Neuronal stem cell (in vitro differentiated cells): ENCODE results near the gene AARS1.
A peak's percentile ranks its signal among the peaks of the same experiment; 100 is the strongest.
"Not testable (repeated sequence)": the region's sequence is repeated elsewhere in the genome, so short reads cannot be mapped to it uniquely, and the experiment has no call there.

Experiments
- DNase-seq: peaks from one replicate; pipeline ENCODE4 v3.0.0-alpha.2; 2013; ENCODE audit warnings: low spot score
- H2AFZ ChIP-seq: one replicate; pipeline ENCODE4 v1.6.1; 2013; ENCODE audit warnings: mild to moderate bottlenecking, low read length, inconsistent platforms
- H2AK5ac ChIP-seq: 2 replicates; pipeline ENCODE4 v1.6.1; 2013; ENCODE audit warnings: low read depth, mild to moderate bottlenecking, inconsistent platforms, low read length, moderate library complexity, mixed read lengths
- H2BK120ac ChIP-seq: 2 replicates; pipeline ENCODE4 v1.6.1; 2013; ENCODE audit warnings: low read depth, mild to moderate bottlenecking, inconsistent platforms, low read length, moderate library complexity, mixed read lengths
- H2BK12ac ChIP-seq: one replicate; pipeline ENCODE4 v1.6.1; 2013; ENCODE audit warnings: low read length, inconsistent platforms
- H2BK15ac ChIP-seq: 2 replicates; pipeline ENCODE4 v1.6.1; 2013; ENCODE audit warnings: mild to moderate bottlenecking, low read length, inconsistent platforms, mixed read lengths
- H2BK5ac ChIP-seq: one replicate; pipeline ENCODE4 v1.6.1; 2013; ENCODE audit warnings: inconsistent platforms, mild to moderate bottlenecking, low read length, moderate library complexity
- H3K14ac ChIP-seq: one replicate; pipeline ENCODE4 v1.6.1; 2013; ENCODE audit warnings: low read length, inconsistent platforms
- H3K18ac ChIP-seq: 2 replicates; pipeline ENCODE4 v1.6.1; 2013; ENCODE audit warnings: low read length, inconsistent platforms
- H3K23ac ChIP-seq: 2 replicates; pipeline ENCODE4 v1.6.1; 2013; ENCODE audit warnings: low read depth, mild to moderate bottlenecking, mixed read lengths, low read length, inconsistent platforms; ENCODE audit not compliant: poor library complexity
- H3K27ac ChIP-seq: replicated peaks from 3 replicates; pipeline ENCODE4 v1.5.1; 2013; ENCODE audit warnings: low read length, inconsistent platforms
- H3K27me3 ChIP-seq, 3 experiments: 2 replicates each; pipeline ENCODE4 v1.6.1; 2013; ENCODE audit warnings: low read length in 3 of 3, mild to moderate bottlenecking in 2 of 3, inconsistent platforms in 1 of 3, low read depth in 1 of 3, mixed read lengths in 1 of 3, moderate library complexity in 1 of 3; ENCODE audit not compliant: control insufficient read depth in 3 of 3, insufficient read depth in 3 of 3
- H3K36me3 ChIP-seq, 2 donors: replicated peaks in 1 of 2; 2 replicates each; pipeline ENCODE4 v1.6.1; 2013; ENCODE audit warnings: low read length in 2 of 2; ENCODE audit not compliant: control insufficient read depth in 2 of 2, insufficient read depth in 2 of 2
- H3K4ac ChIP-seq: 2 replicates; pipeline ENCODE4 v1.6.1; 2013; ENCODE audit warnings: inconsistent platforms, mild to moderate bottlenecking, low read length, moderate library complexity
- H3K4me1 ChIP-seq, 2 donors: 1 replicate in 1 of 2; 2 replicates in 1 of 2; pipeline ENCODE4 v1.6.1; 2013; ENCODE audit warnings: low read length in 2 of 2, low read depth in 1 of 2; ENCODE audit not compliant: control insufficient read depth in 2 of 2, insufficient read depth in 1 of 2
- H3K4me2 ChIP-seq: one replicate; pipeline ENCODE4 v1.6.1; 2013; ENCODE audit warnings: mild to moderate bottlenecking, low read length, inconsistent platforms; ENCODE audit not compliant: insufficient read depth, poor library complexity, severe bottlenecking
- H3K4me3 ChIP-seq, 2 donors: 2 replicates each; pipeline ENCODE4 v1.5.1; 2013; ENCODE audit warnings: low read length in 2 of 2, mild to moderate bottlenecking in 2 of 2, inconsistent platforms in 1 of 2, moderate library complexity in 1 of 2
- H3K79me1 ChIP-seq: one replicate; pipeline ENCODE4 v1.6.1; 2013; ENCODE audit warnings: low read depth, mild to moderate bottlenecking, inconsistent platforms, low read length, moderate library complexity
- H3K9ac ChIP-seq: one replicate; pipeline ENCODE4 v1.6.1; 2013; ENCODE audit warnings: mild to moderate bottlenecking, low read depth, low read length, inconsistent platforms; ENCODE audit not compliant: poor library complexity
- H3K9me3 ChIP-seq, 2 donors: replicated peaks in 1 of 2; 2 replicates each; pipeline versions ENCODE3 to v1.6.1; 2013; ENCODE audit warnings: low read length in 2 of 2, mild to moderate bottlenecking in 2 of 2, inconsistent platforms in 1 of 2, low read depth in 1 of 2, mixed read lengths in 1 of 2, moderate library complexity in 1 of 2; ENCODE audit not compliant: control insufficient read depth in 2 of 2, insufficient read depth in 1 of 2
- H4K8ac ChIP-seq: one replicate; pipeline ENCODE4 v1.6.1; 2013; ENCODE audit warnings: low read depth, mild to moderate bottlenecking, inconsistent platforms, low read length, moderate library complexity
- H4K91ac ChIP-seq: one replicate; pipeline ENCODE4 v1.6.1; 2013; ENCODE audit warnings: low read length, low read depth, mild to moderate bottlenecking, inconsistent platforms; ENCODE audit not compliant: poor library complexity
- WGBS, 2 donors: extraction: QIAGEN DNeasy Blood & Tissue Kit; methylation state at CpG; one replicate each; pipeline ENCODE4 v1.1.7; 2013; ENCODE audit warnings: missing lambda C conversion rate in 2 of 2, mixed read lengths in 1 of 2; ENCODE audit not compliant: insufficient read length in 2 of 2, insufficient replicate concordance in 1 of 2; ENCODE audit errors: extremely low coverage in 2 of 2; 5-methylcytosine and 5-hydroxymethylcytosine counted together

The AARS1 gene

GRCh38 chr16:70298988-70299938 is 10.0 kb upstream of the AARS1 start, which contains the start of gene DDX19B:
TSS of gene DDX19B (plus strand) at chr16:70299186. CDS start at chr16:70299298, 112 bp downstream.
- no peak within 1 kb of the TSS for H2BK15ac ChIP-seq
- H4K91ac ChIP-seq = no peak within 1 kb of the TSS
- H2AK5ac ChIP-seq = no peak within 1 kb of the TSS
- H3K9ac ChIP-seq = peak within 1 kb of the TSS; percentile 98
- H3K27ac ChIP-seq = peak within 1 kb of the TSS; percentile 33
- peaks cover 0 to 20% of the 10 kb centered on the region in 2 donors for H3K36me3 ChIP-seq
- peak within 1 kb of the TSS; percentile 79 for H3K4me2 ChIP-seq
- H3K9me3 ChIP-seq = peaks cover 0 to 21% of the 10 kb centered on the region in 2 donors
- H4K8ac ChIP-seq = no peak within 1 kb of the TSS
- peaks cover 1 to 3% of the 10 kb centered on the region in 2 donors for H3K4me1 ChIP-seq
- DNase-seq = no peak
- no peak within 1 kb of the TSS for H3K4ac ChIP-seq
- H3K14ac ChIP-seq = peak within 1 kb of the TSS; percentile 23
- H3K4me3 ChIP-seq = peak within 1 kb of the TSS; percentile 96 to 98
- no peak within 1 kb of the TSS for H2BK120ac ChIP-seq
- no peak within 1 kb of the TSS for H2BK5ac ChIP-seq
- no peaks in the 10 kb centered on the region for H3K27me3 ChIP-seq
- WGBS, 2 donors = no CpG with 5 or more reads among the region's 37 CpGs
- H2AFZ ChIP-seq = peak within 1 kb of the TSS; percentile 96
- peaks cover 4% of the 10 kb centered on the region for H3K79me1 ChIP-seq
- no peak within 1 kb of the TSS for H2BK12ac ChIP-seq
- peak within 1 kb of the TSS; percentile 72 for H3K18ac ChIP-seq
- H3K23ac ChIP-seq = peak within 1 kb of the TSS; percentile 86

- no peak overlapping the region for H2AK5ac ChIP-seq
Observed at GRCh38 chr16:70295634-70296033, 6.3 kb upstream of the AARS1 start.

GRCh38 chr16:70294385-70295025 is 5.2 kb upstream of the AARS1 start:
- Histone ChIP-seq H2BK15ac (no peak overlapping the region), H3K27ac (no peak overlapping the region), H3K36me3 (no peaks in the 10 kb centered on the region), H2BK12ac (no peak overlapping the region), H2AK5ac (no peak overlapping the region), H3K9me3 (peaks cover 0 to 6% of the 10 kb centered on the region in 2 donors), H3K18ac (no peak overlapping the region), H3K4me2 (no peak overlapping the region), H2BK5ac (no peak overlapping the region), H3K23ac (no peak overlapping the region), H3K27me3 (no peaks in the 10 kb centered on the region), H3K4ac (no peak overlapping the region), H3K9ac (no peak overlapping the region), H2BK120ac (no peak overlapping the region), H3K4me3 (no peak overlapping the region), H4K91ac (no peak overlapping the region), H3K4me1 (peaks cover 0 to 3% of the 10 kb centered on the region in 2 donors), H2AFZ (no peak overlapping the region), H4K8ac (no peak overlapping the region), H3K79me1 (peaks cover 2% of the 10 kb centered on the region), H3K14ac (no peak overlapping the region)
- WGBS, 2 donors = no CpG with 5 or more reads among the region's 28 CpGs
- DNase-seq = no peak

More at GRCh38 chr16:70295634-70296033, 6.3 kb upstream of the AARS1 start:
- no peak overlapping the region for H2BK120ac ChIP-seq
- peaks cover 1 to 3% of the 10 kb centered on the region in 2 donors for H3K4me1 ChIP-seq
- H2BK15ac ChIP-seq = no peak overlapping the region
- no peak for DNase-seq
- no peak overlapping the region for H3K23ac ChIP-seq
- no peak overlapping the region for H3K27ac ChIP-seq
- H3K27me3 ChIP-seq = no peaks in the 10 kb centered on the region
- H4K91ac ChIP-seq = no peak overlapping the region
- H3K36me3 ChIP-seq = peaks cover 0 to under 1% of the 10 kb centered on the region in 2 donors
- peaks cover 0 to 10% of the 10 kb centered on the region in 2 donors for H3K9me3 ChIP-seq
- no peak overlapping the region for H2AFZ ChIP-seq
- H3K14ac ChIP-seq = no peak overlapping the region
- no peak overlapping the region for H3K18ac ChIP-seq
- no peak overlapping the region for H3K4ac ChIP-seq
- H3K4me2 ChIP-seq = no peak overlapping the region
- no peak overlapping the region for H3K9ac ChIP-seq
- H2BK5ac ChIP-seq = no peak overlapping the region
- H2BK12ac ChIP-seq = no peak overlapping the region
- no peak overlapping the region for H3K4me3 ChIP-seq
- peaks cover 2% of the 10 kb centered on the region for H3K79me1 ChIP-seq
- no peak overlapping the region for H4K8ac ChIP-seq

GRCh38 chr16:70292148-70292547 is 2.8 kb upstream of the AARS1 start:
- H3K27me3 ChIP-seq, H3K4ac ChIP-seq, H3K4me2 ChIP-seq, H3K23ac ChIP-seq, H3K4me3 ChIP-seq, H2BK15ac ChIP-seq, H2BK5ac ChIP-seq, H3K4me1 ChIP-seq, H3K27ac ChIP-seq, H3K36me3 ChIP-seq, H2BK12ac ChIP-seq, H4K91ac ChIP-seq, H2AK5ac ChIP-seq, H2BK120ac ChIP-seq, H3K18ac ChIP-seq, H3K9ac ChIP-seq, H3K9me3 ChIP-seq, H3K79me1 ChIP-seq, H4K8ac ChIP-seq, DNase-seq, H3K14ac ChIP-seq, H2AFZ ChIP-seq: not testable (repeated sequence)
- no CpG with 5 or more reads among the region's 11 CpGs for WGBS, 2 donors
